Mammary epithelial cell (primary cell): ENCODE data around the gene CSMD2.

Experiments
- CTCF ChIP-seq, 2 donors: IDR thresholded peaks in 1 of 2; conservative IDR thresholded peaks in 1 of 2; 2 replicates each; pipeline ENCODE4 v1.5.1; 2011 to 2012; ENCODE audit warnings: inconsistent platforms in 2 of 2, low read length in 2 of 2, mild to moderate bottlenecking in 2 of 2, control low read depth in 1 of 2, low read depth in 1 of 2; ENCODE audit not compliant: insufficient read depth in 1 of 2; ENCODE audit errors: extremely low read depth in 1 of 2
- EZH2 ChIP-seq: IDR thresholded peaks from 2 replicates; pipeline ENCODE4 v1.6.1; 2012; ENCODE audit warnings: low read length, inconsistent platforms, borderline replicate concordance

DNA sequence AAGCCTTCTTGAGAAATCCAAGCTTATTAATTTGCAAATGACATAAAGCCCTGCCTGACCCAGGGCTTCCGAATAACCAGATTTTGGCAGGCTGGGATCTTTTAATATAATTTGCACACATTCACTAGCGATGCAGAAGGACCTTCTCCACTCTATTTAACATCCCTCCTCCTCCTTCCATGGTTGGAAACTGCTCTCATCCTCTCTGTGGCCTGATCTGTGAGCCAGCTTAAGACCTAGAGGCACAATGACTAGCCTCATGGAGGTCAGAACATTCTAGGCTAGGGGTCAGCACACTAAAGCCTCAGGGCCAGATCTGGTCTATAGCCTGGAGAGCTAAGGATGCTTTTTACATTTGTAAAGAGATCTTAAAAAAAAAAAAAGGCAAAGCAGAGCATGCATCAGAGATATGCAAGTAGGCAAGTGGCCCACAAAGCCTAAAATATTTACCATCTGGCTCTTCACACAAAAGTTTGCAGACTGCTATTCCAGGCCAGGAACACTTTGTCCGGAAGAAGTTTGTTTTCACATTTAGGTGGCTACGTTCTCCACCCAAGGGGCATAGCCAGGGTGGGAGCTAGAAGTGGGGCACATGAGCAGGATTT, 439.4 kb downstream of the CSMD2 start:
- no peak for TF ChIP-seq CTCF (conservative IDR thresholded peaks at IDR 0.05 in 1 of 2, IDR thresholded peaks at IDR 0.05 in 1 of 2; ENCODE audit: extremely low read depth in 1 of 2, insufficient read depth in 1 of 2, low read depth in 1 of 2, low read length in 2 of 2)
- TF ChIP-seq EZH2, result no peak
